ENCODE measurements around the gene SAP30L.

SAP30L gene

GRCh38 chr5:154481584-154482381 lies 36.0 kb downstream of the SAP30L start:
- no peak for DNase-seq (ENCODE audit: low spot score)

GRCh38 chr5:154482528-154483449 lies 37.0 kb downstream of the SAP30L start:
- no peak for DNase-seq (ENCODE audit: low spot score)

- DNase-seq (ENCODE audit: low spot score), result no peak
Observed at GRCh38 chr5:154483654-154484392, 38.0 kb downstream of the SAP30L start.

GRCh38 chr5:154484393-154485095 lies 38.7 kb downstream of the SAP30L start:
- no peak for DNase-seq (ENCODE audit: low spot score)

GRCh38 chr5:154485096-154485491 lies 39.3 kb downstream of the SAP30L start:
- DNase-seq (ENCODE audit: low spot score), result no peak

- no peak for DNase-seq (ENCODE audit: low spot score)
Observed at GRCh38 chr5:154485850-154486426, 40.1 kb downstream of the SAP30L start.

GRCh38 chr5:154486427-154486866 lies 40.6 kb downstream of the SAP30L start:
- DNase-seq (ENCODE audit: low spot score), result no peak

GRCh38 chr5:154487541-154487940 lies 41.7 kb downstream of the SAP30L start:
- DNase-seq (ENCODE audit: low spot score), result no peak

GRCh38 chr5:154491941-154492340 lies 46.1 kb downstream of the SAP30L start:
- DNase-seq (ENCODE audit: low spot score), result no peak

GRCh38 chr5:154493274-154493673 lies 47.5 kb downstream of the SAP30L start:
- DNase-seq (ENCODE audit: low spot score), result no peak

- no peak for DNase-seq (ENCODE audit: low spot score)
Observed at GRCh38 chr5:154494036-154494435, 48.2 kb downstream of the SAP30L start.

GRCh38 chr5:154498591-154498990 lies 52.8 kb downstream of the SAP30L start:
- DNase-seq (ENCODE audit: low spot score), result no peak

GRCh38 chr5:154498994-154499393 lies 53.2 kb downstream of the SAP30L start:
- DNase-seq (ENCODE audit: low spot score), result no peak

GRCh38 chr5:154501566-154501965 lies 55.8 kb downstream of the SAP30L start:
- no peak for DNase-seq (ENCODE audit: low spot score)

- DNase-seq (ENCODE audit: low spot score), result no peak
Observed at GRCh38 chr5:154502180-154502579, 56.4 kb downstream of the SAP30L start.

GRCh38 chr5:154503698-154504039 lies 57.9 kb downstream of the SAP30L start:
- no peak for DNase-seq (ENCODE audit: low spot score)

GRCh38 chr5:154505567-154505966 lies 59.8 kb downstream of the SAP30L start:
- DNase-seq (ENCODE audit: low spot score), result no peak

GRCh38 chr5:154506049-154506715 lies 60.4 kb downstream of the SAP30L start:
- DNase-seq (ENCODE audit: low spot score), result no peak

- no peak for DNase-seq (ENCODE audit: low spot score)
Observed at GRCh38 chr5:154506716-154507080, 60.9 kb downstream of the SAP30L start.

GRCh38 chr5:154508114-154508513 lies 62.3 kb downstream of the SAP30L start:
- no peak for DNase-seq (ENCODE audit: low spot score)
